H9 (cell line): ENCODE measurements around the gene GBP6. TPM values are rescaled to one million over a fixed set of nuclear protein-coding genes. Genes with fewer than 3 reads are reported as not detected.

ENCODE experiments used
- DNase-seq: peaks from one replicate; pipeline ENCODE4 v3.0.0-alpha.2; 2017
- H2AFZ ChIP-seq: one replicate; pipeline ENCODE4 v1.6.1; 2013; ENCODE audit warnings: mild to moderate bottlenecking, low read length, control low read depth, moderate library complexity
- H2AK5ac ChIP-seq: 2 replicates; pipeline ENCODE4 v1.6.1; 2013; ENCODE audit warnings: low read length, control low read depth, mixed read lengths; ENCODE audit not compliant: insufficient read length
- H2BK120ac ChIP-seq: one replicate; pipeline ENCODE4 v1.6.1; 2013; ENCODE audit warnings: low read depth, mild to moderate bottlenecking, low read length, control low read depth, inconsistent platforms; ENCODE audit not compliant: poor library complexity, severe bottlenecking
- H2BK12ac ChIP-seq: 2 replicates; pipeline ENCODE4 v1.6.1; 2013; ENCODE audit warnings: low read length, control low read depth, mixed read lengths, low read depth; ENCODE audit not compliant: insufficient read length
- H2BK15ac ChIP-seq: 2 replicates; pipeline ENCODE4 v1.6.1; 2013; ENCODE audit warnings: low read depth, low read length, control low read depth
- H2BK20ac ChIP-seq: one replicate; pipeline ENCODE4 v1.6.1; 2013; ENCODE audit warnings: low read depth, mild to moderate bottlenecking, low read length, control low read depth, inconsistent platforms; ENCODE audit not compliant: poor library complexity, severe bottlenecking
- H2BK5ac ChIP-seq: 2 replicates; pipeline ENCODE4 v1.6.1; 2013; ENCODE audit warnings: low read length, control low read depth, mixed read lengths; ENCODE audit not compliant: insufficient read length
- H3K14ac ChIP-seq: 2 replicates; pipeline ENCODE4 v1.6.1; 2013; ENCODE audit warnings: low read length, control low read depth; ENCODE audit not compliant: insufficient read depth
- H3K18ac ChIP-seq: 2 replicates; pipeline ENCODE4 v1.6.1; 2013; ENCODE audit warnings: low read depth, mild to moderate bottlenecking, mixed read lengths, low read length, control low read depth; ENCODE audit not compliant: insufficient read length
- H3K23ac ChIP-seq: 2 replicates; pipeline ENCODE4 v1.6.1; 2013; ENCODE audit warnings: low read length, control low read depth, mixed read lengths, low read depth; ENCODE audit not compliant: insufficient read length
- H3K23me2 ChIP-seq: 2 replicates; pipeline ENCODE4 v1.6.1; 2013; ENCODE audit warnings: low read depth, mild to moderate bottlenecking, mixed read lengths, low read length, control low read depth; ENCODE audit not compliant: insufficient read length, poor library complexity, severe bottlenecking
- H3K27ac ChIP-seq: 2 replicates; pipeline ENCODE4 v1.5.1; 2013; ENCODE audit warnings: low read length, control low read depth, mixed read lengths, low read depth; ENCODE audit not compliant: insufficient read length
- H3K27me3 ChIP-seq: 2 replicates; pipeline ENCODE4 v1.6.1; 2013; ENCODE audit warnings: low read length, control low read depth, inconsistent platforms; ENCODE audit not compliant: insufficient read depth
- H3K4ac ChIP-seq: 2 replicates; pipeline ENCODE4 v1.6.1; 2013; ENCODE audit warnings: low read depth, mild to moderate bottlenecking, control low read depth, inconsistent platforms, low read length, moderate library complexity
- H3K4me1 ChIP-seq: 2 replicates; pipeline ENCODE4 v1.6.1; 2013; ENCODE audit warnings: low read length, control low read depth, inconsistent platforms; ENCODE audit not compliant: insufficient read depth
- H3K4me2 ChIP-seq: 2 replicates; pipeline ENCODE4 v1.6.1; 2013; ENCODE audit warnings: low read length, control low read depth, mixed read lengths; ENCODE audit not compliant: insufficient read length, insufficient read depth
- H3K56ac ChIP-seq: 2 replicates; pipeline ENCODE4 v1.6.1; 2013; ENCODE audit warnings: low read depth, mild to moderate bottlenecking, mixed read lengths, low read length, control low read depth; ENCODE audit not compliant: insufficient read length
- H3K79me1 ChIP-seq: 2 replicates; pipeline ENCODE4 v1.6.1; 2013; ENCODE audit warnings: low read depth, mild to moderate bottlenecking, moderate library complexity, low read length, control low read depth, inconsistent platforms; ENCODE audit not compliant: insufficient read depth, poor library complexity, severe bottlenecking
- H3K79me2 ChIP-seq: 2 replicates; pipeline ENCODE4 v1.6.1; 2013; ENCODE audit warnings: low read length, control low read depth, inconsistent platforms; ENCODE audit not compliant: insufficient read depth
- H3K9ac ChIP-seq: 2 replicates; pipeline ENCODE4 v1.6.1; 2013; ENCODE audit warnings: low read length, control low read depth, mixed read lengths; ENCODE audit not compliant: insufficient read length; ENCODE audit errors: extremely low read depth
- H3K9me3 ChIP-seq: one replicate; pipeline ENCODE4 v1.6.1; 2013; ENCODE audit warnings: low read depth, low read length, inconsistent platforms; ENCODE audit not compliant: control insufficient read depth
- H3T11ph ChIP-seq: one replicate; pipeline ENCODE4 v1.6.1; 2013; ENCODE audit warnings: mild to moderate bottlenecking, low read length, control low read depth, inconsistent platforms
- H4K20me1 ChIP-seq: one replicate; pipeline ENCODE4 v1.6.1; 2013; ENCODE audit not compliant: control insufficient read depth, insufficient read length, insufficient read depth
- H4K5ac ChIP-seq: 2 replicates; pipeline ENCODE4 v1.6.1; 2013; ENCODE audit warnings: low read depth, mild to moderate bottlenecking, mixed read lengths, low read length, control low read depth; ENCODE audit not compliant: insufficient read length
- H4K8ac ChIP-seq: replicated peaks from 2 replicates; pipeline ENCODE4 v1.6.1; 2013; ENCODE audit warnings: low read length, control low read depth, mixed read lengths, low read depth; ENCODE audit not compliant: insufficient read length
- H4K91ac ChIP-seq: 2 replicates; pipeline ENCODE4 v1.6.1; 2013; ENCODE audit warnings: low read depth, mild to moderate bottlenecking, moderate library complexity, mixed read lengths, low read length, control low read depth; ENCODE audit not compliant: insufficient read length
- H3K27ac Mint-ChIP-seq, 3 experiments: 2 replicates in 2 of 3; 3 replicates in 1 of 3; pipeline ENCODE4 v1.8.0; 2020 to 2021; ENCODE audit warnings: mixed read lengths in 3 of 3, mild to moderate bottlenecking in 1 of 3, moderate library complexity in 1 of 3
- H3K27me3 Mint-ChIP-seq: 2 replicates; pipeline ENCODE4 v1.8.0; 2021; ENCODE audit warnings: low read depth, mild to moderate bottlenecking, moderate library complexity, mixed read lengths
- H3K36me3 Mint-ChIP-seq, 3 experiments: 2 replicates in 2 of 3; 3 replicates in 1 of 3; pipeline ENCODE4 v1.8.0; 2020 to 2021; ENCODE audit warnings: low read depth in 3 of 3, mixed read lengths in 3 of 3; ENCODE audit not compliant: insufficient read depth in 1 of 3
- H3K4me1 Mint-ChIP-seq, 2 experiments: 2 replicates each; pipeline ENCODE4 v1.8.0; 2020; ENCODE audit warnings: mixed read lengths in 2 of 2
- H3K4me3 Mint-ChIP-seq, 2 experiments: 2 replicates in 1 of 2; 3 replicates in 1 of 2; pipeline ENCODE4 v1.8.0; 2020 to 2021; ENCODE audit warnings: mild to moderate bottlenecking in 2 of 2, mixed read lengths in 2 of 2, moderate library complexity in 1 of 2
- H3K9me3 Mint-ChIP-seq, 2 experiments: 2 replicates in 1 of 2; 3 replicates in 1 of 2; pipeline ENCODE4 v1.8.0; 2020; ENCODE audit warnings: mild to moderate bottlenecking in 2 of 2, mixed read lengths in 2 of 2, moderate library complexity in 1 of 2
- WGBS: extraction: QIAGEN DNeasy Blood & Tissue Kit; methylation state at CpG from one replicate; pipeline ENCODE4 v1.1.7; 2013; ENCODE audit warnings: missing lambda C conversion rate, low lambda C conversion rate, mixed read lengths; ENCODE audit not compliant: insufficient read length; ENCODE audit errors: extremely low coverage; 5-methylcytosine and 5-hydroxymethylcytosine counted together
- total RNA-seq: library from RNA; stranded (reverse); gene quantifications from 2 replicates; pipeline ENCODE4 v1.2.1, GENCODE V29; 2021
- TF ChIP-seq, protein P1 (sequence below): fragments of 200-600 bp; sonication (generic); conservative IDR thresholded peaks from 3 replicates; pipeline ENCODE4 v1.8.0; 2021; ENCODE audit warnings: antibody characterized with exemption, mild to moderate bottlenecking

The GBP6 gene
- total RNA-seq, 1 experiment from 2014 or later: not detected

DNA sequence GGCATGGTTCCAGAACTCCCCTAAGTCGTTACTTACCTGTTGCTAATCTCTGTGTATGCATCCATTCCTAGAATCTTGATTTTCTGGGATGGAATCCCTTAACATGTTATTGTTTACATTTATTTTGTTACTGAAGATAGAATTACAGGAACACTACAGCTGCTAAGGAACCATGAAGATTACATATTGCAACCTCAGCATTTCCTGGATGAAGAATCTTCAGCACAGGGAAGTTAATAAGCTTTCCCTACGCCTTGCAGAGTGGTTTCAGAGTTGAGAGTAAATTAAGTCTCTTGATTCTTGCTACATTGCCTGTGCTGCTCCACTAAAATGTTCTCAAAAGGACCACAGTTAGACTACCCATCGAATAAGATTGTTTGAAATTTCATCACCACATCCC, 31.4 kb upstream of the GBP6 start:
- Histone ChIP-seq H4K20me1 (no peaks in the 10 kb centered on the region), H2BK12ac (no peak overlapping the region), H2BK20ac (no peak overlapping the region), H2AFZ (no peak overlapping the region), H3K4ac (no peak overlapping the region), H3K56ac (no peak overlapping the region), H3K23ac (no peak overlapping the region), H2BK120ac (no peak overlapping the region), H3T11ph (no peak overlapping the region), H2BK15ac (no peak overlapping the region), H2AK5ac (no peak overlapping the region), H3K18ac (no peak overlapping the region), H4K5ac (no peak overlapping the region), H3K27me3 (no peaks in the 10 kb centered on the region; the same call in 1 of the 2 replicates), H3K9me3 (no peaks in the 10 kb centered on the region), H3K79me1 (no peaks in the 10 kb centered on the region), H3K4me1 (no peaks in the 10 kb centered on the region), H3K4me2 (no peak overlapping the region), H3K79me2 (no peaks in the 10 kb centered on the region), H2BK5ac (no peak overlapping the region), H4K91ac (no peak overlapping the region), H3K27ac (no peak overlapping the region), H4K8ac (no peak overlapping the region), H3K23me2 (no peaks in the 10 kb centered on the region), H3K14ac (no peak overlapping the region), H3K9ac (no peak overlapping the region)
- WGBS: no CpG with 5 or more reads among the region's 3 CpGs
- no peak overlapping the region for H3K27ac Mint-ChIP-seq
- no peak overlapping the region for H3K4me3 Mint-ChIP-seq
- peaks cover 2% of the 10 kb centered on the region for H3K27me3 Mint-ChIP-seq
- TF ChIP-seq, protein P1, sequence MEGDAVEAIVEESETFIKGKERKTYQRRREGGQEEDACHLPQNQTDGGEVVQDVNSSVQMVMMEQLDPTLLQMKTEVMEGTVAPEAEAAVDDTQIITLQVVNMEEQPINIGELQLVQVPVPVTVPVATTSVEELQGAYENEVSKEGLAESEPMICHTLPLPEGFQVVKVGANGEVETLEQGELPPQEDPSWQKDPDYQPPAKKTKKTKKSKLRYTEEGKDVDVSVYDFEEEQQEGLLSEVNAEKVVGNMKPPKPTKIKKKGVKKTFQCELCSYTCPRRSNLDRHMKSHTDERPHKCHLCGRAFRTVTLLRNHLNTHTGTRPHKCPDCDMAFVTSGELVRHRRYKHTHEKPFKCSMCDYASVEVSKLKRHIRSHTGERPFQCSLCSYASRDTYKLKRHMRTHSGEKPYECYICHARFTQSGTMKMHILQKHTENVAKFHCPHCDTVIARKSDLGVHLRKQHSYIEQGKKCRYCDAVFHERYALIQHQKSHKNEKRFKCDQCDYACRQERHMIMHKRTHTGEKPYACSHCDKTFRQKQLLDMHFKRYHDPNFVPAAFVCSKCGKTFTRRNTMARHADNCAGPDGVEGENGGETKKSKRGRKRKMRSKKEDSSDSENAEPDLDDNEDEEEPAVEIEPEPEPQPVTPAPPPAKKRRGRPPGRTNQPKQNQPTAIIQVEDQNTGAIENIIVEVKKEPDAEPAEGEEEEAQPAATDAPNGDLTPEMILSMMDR: no peak
- no peak for DNase-seq
- peaks cover 5 to 18% of the 10 kb centered on the region in 2 experiments; a peak in 4 of 5 replicates for H3K9me3 Mint-ChIP-seq
- H3K4me1 Mint-ChIP-seq: no peaks in the 10 kb centered on the region
- no peaks in the 10 kb centered on the region; a peak in 2 of 7 replicates for H3K36me3 Mint-ChIP-seq
